ENCODE data around the gene STYXL2.
A peak's percentile ranks its signal among the peaks of the same experiment; 100 is the strongest.

STYXL2 gene

GRCh38 chr1:167061073-167061464, 32.8 kb upstream of the STYXL2 start:
- H3K4me1 ChIP-seq (ENCODE audit: control insufficient read depth in 1 of 2, insufficient read depth in 1 of 2, low read depth in 1 of 2, low read length in 1 of 2) = peaks cover 0 to 4% of the 10 kb centered on the region in 2 experiments
- no peak overlapping the region for H3K27ac ChIP-seq
- no peaks in the 10 kb centered on the region for H3K9me3 ChIP-seq
- H3K4me3 ChIP-seq (ENCODE audit: low read depth in 1 of 2, low read length in 1 of 2) = no peak overlapping the region
- TF ChIP-seq CTCF (IDR thresholded peaks at IDR 0.05) = no peak
- no peaks in the 10 kb centered on the region for H3K36me3 ChIP-seq
- no peaks in the 10 kb centered on the region for H3K27me3 ChIP-seq

GRCh38 chr1:167064621-167065020, 29.3 kb upstream of the STYXL2 start:
- no peaks in the 10 kb centered on the region for H3K27me3 ChIP-seq
- H3K36me3 ChIP-seq = no peaks in the 10 kb centered on the region
- no peak overlapping the region for H3K4me3 ChIP-seq (ENCODE audit: low read depth in 1 of 2, low read length in 1 of 2)
- H3K9me3 ChIP-seq = no peaks in the 10 kb centered on the region
- peaks cover 4 to 6% of the 10 kb centered on the region in 2 experiments for H3K4me1 ChIP-seq (ENCODE audit: control insufficient read depth in 1 of 2, insufficient read depth in 1 of 2, low read depth in 1 of 2, low read length in 1 of 2)
- no peak overlapping the region for H3K27ac ChIP-seq
- no peak for TF ChIP-seq CTCF (IDR thresholded peaks at IDR 0.05)

GRCh38 chr1:167065471-167065870, 28.4 kb upstream of the STYXL2 start:
- H3K4me3 ChIP-seq (ENCODE audit: low read depth in 1 of 2, low read length in 1 of 2) = no peak overlapping the region
- TF ChIP-seq CTCF (IDR thresholded peaks at IDR 0.05) = no peak
- peaks cover 4 to 6% of the 10 kb centered on the region in 2 experiments for H3K4me1 ChIP-seq (ENCODE audit: control insufficient read depth in 1 of 2, insufficient read depth in 1 of 2, low read depth in 1 of 2, low read length in 1 of 2)
- no peaks in the 10 kb centered on the region for H3K36me3 ChIP-seq
- H3K27me3 ChIP-seq = no peaks in the 10 kb centered on the region
- H3K9me3 ChIP-seq = no peaks in the 10 kb centered on the region
- H3K27ac ChIP-seq = no peak overlapping the region

- Histone ChIP-seq H3K4me3 (ENCODE audit: low read depth in 1 of 2, low read length in 1 of 2) (peak overlapping the region in 1 of 2 experiments; percentile 24), H3K9me3 (no peaks in the 10 kb centered on the region), H3K27me3 (no peaks in the 10 kb centered on the region), H3K4me1 (ENCODE audit: control insufficient read depth in 1 of 2, insufficient read depth in 1 of 2, low read depth in 1 of 2, low read length in 1 of 2) (peaks cover 4 to 6% of the 10 kb centered on the region in 2 experiments), H3K36me3 (no peaks in the 10 kb centered on the region), H3K27ac (no peak overlapping the region)
- peak; percentile 96 for TF ChIP-seq CTCF (IDR thresholded peaks at IDR 0.05)
Observed at GRCh38 chr1:167066333-167067122, 27.3 kb upstream of the STYXL2 start.

GRCh38 chr1:167067904-167068303, 26.0 kb upstream of the STYXL2 start:
- H3K27me3 ChIP-seq = no peaks in the 10 kb centered on the region

More at GRCh38 chr1:167067904-167068303, 26.0 kb upstream of the STYXL2 start:
- Histone ChIP-seq H3K36me3 (no peaks in the 10 kb centered on the region), H3K4me1 (ENCODE audit: control insufficient read depth in 1 of 2, insufficient read depth in 1 of 2, low read depth in 1 of 2, low read length in 1 of 2) (peaks cover 4 to 6% of the 10 kb centered on the region in 2 experiments), H3K27ac (no peak overlapping the region), H3K9me3 (no peaks in the 10 kb centered on the region), H3K4me3 (ENCODE audit: low read depth in 1 of 2, low read length in 1 of 2) (no peak overlapping the region)
- no peak for TF ChIP-seq CTCF (IDR thresholded peaks at IDR 0.05)

All from neutrophil (primary cell).